ENCODE measurements around the gene HTT-AS.

Gene HTT-AS

GRCh38 chr4:3030566-3031356, 43.6 kb downstream of the HTT-AS start:
- no peak for DNase-seq (ENCODE audit: low read depth in 3 of 3)

- no peak for DNase-seq (ENCODE audit: low read depth in 3 of 3)
Measured at GRCh38 chr4:3029464-3029863, 44.9 kb downstream of the HTT-AS start.

- DNase-seq (ENCODE audit: low read depth in 3 of 3) = no peak
Measured at GRCh38 chr4:3026540-3026939, 47.8 kb downstream of the HTT-AS start.

GRCh38 chr4:3025881-3026280, 48.5 kb downstream of the HTT-AS start:
- DNase-seq (ENCODE audit: low read depth in 3 of 3) = no peak

- DNase-seq (ENCODE audit: low read depth in 3 of 3) = no peak
Measured at GRCh38 chr4:3022651-3023050, 51.7 kb downstream of the HTT-AS start.

GRCh38 chr4:3022112-3022511, 52.2 kb downstream of the HTT-AS start:
- no peak for DNase-seq (ENCODE audit: low read depth in 3 of 3)

DNA sequence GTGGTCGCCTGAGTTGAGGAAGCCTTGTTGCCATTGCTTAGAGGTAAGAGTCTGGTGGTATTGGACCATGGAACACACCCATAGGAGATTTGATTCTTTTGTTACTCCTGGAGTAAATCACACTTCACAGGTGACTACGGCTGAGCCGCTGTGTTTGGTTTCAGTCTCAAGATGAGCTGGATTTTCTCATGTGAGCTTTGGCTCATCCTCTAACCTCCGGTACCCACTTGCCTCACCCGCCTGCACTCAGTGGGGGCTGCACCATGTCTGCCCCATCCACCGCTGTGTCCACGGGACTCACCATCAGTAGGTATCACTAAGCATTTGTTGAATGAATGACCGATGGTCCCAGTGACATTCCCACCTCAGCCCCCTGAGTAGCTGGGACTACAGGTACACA, 52.7 kb downstream of the HTT-AS start:
- no peak for DNase-seq (ENCODE audit: low read depth in 3 of 3)

- no peak for DNase-seq (ENCODE audit: low read depth in 3 of 3)
Measured at GRCh38 chr4:3021127-3021526, 53.2 kb downstream of the HTT-AS start.

- no peak for DNase-seq (ENCODE audit: low read depth in 3 of 3)
Measured at GRCh38 chr4:3019145-3019846, 55.0 kb downstream of the HTT-AS start.

- DNase-seq (ENCODE audit: low read depth in 3 of 3) = no peak
Measured at GRCh38 chr4:3017504-3017903, 56.8 kb downstream of the HTT-AS start.

DNA sequence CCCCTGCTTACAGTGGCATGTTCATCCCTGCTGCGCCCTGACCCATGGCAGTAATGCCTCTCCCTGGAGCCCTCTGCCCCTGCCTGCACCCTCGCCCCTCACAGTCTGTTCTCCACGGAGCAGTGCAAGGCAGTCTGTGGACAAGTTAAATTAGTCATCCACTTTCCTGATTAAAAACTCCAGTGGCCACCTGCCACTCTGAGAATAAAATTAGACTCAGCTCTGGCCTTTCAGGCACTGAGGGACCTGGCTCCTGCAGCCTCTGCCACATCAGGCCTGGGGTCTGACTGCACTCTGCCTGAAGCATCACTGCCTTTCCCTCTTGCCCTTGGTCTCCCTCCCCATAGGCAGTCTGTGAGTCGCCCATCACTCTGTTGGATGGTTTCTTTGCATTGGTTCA, 57.4 kb downstream of the HTT-AS start:
- DNase-seq (ENCODE audit: low read depth in 3 of 3) = no peak

- no peak for DNase-seq (ENCODE audit: low read depth in 3 of 3)
Measured at GRCh38 chr4:3013839-3014350, 60.4 kb downstream of the HTT-AS start.

Data from stimulated activated CD4-positive, alpha-beta T cell treated with anti-CD3 and anti-CD28 coated beads, TNF-alpha, amount 100 ng/mL, for 48 hours (primary cell).